ENCODE measurements around the gene MRNIP. TPM values are rescaled to one million over a fixed set of nuclear protein-coding genes. Genes with fewer than 3 reads are reported as not detected.

MRNIP gene
- total RNA-seq, 1 experiment from 2014 or later = 36.2 TPM

DNA sequence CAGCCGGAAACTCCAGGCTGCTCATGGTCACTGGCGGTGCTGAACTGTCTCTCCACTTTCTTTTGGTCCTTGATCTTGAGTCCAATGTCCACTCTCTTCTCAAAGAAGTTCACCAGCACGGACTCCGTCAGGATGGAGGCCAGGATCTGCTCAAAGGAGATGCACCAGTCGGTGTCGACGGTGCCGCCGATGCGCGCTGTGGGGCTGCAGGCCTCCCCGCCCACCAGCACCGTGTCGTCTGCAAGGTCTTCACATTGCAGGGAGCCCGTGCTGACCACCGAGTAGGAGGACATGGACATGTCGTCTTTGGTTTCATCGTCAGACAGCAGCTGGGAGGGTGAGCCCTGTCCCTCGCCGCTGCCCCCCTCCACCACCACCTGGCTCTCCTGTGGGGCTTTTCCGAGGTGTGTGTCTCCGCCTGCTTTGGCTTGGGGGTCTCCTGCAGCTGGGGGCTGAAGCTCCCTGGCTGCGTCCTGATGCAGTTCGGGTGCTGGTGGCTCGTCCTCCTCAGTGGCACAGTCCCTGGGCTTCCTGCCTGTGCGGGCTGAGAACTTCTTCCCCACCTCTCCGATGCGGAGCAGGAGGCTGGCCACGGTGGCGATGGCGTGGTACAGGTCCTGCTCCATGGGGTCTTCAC, 5.0 kb upstream of the MRNIP start:
- H3K4me1 ChIP-seq (ENCODE audit: control insufficient read depth in 1 of 2, insufficient read depth in 2 of 2, low read length in 2 of 2) = peaks cover 0 to 7% of the 10 kb centered on the region in 2 experiments; a peak in 1 of 4 replicates
- no peak for DNase-seq (ENCODE audit: low read depth, low spot score)
- intact Hi-C loops (cut with micrococcal nuclease) = no loop called here
- no peak overlapping the region for H3K4me2 ChIP-seq (ENCODE audit: low read length)
- ChIA-PET CTCF (no interaction called here), RAD21 (ENCODE audit: low non-redundant PET in 1 of 2, low total read pairs in 2 of 2, uncharacterized antibody in 2 of 2, unreplicated experiment in 2 of 2) (no interaction called here), POLR2A (no interaction called here)
- no peaks in the 10 kb centered on the region for H4K20me1 ChIP-seq (ENCODE audit: insufficient read depth)
- no peak overlapping the region for H2AFZ ChIP-seq (ENCODE audit: low read depth, low read length, poor library complexity, severe bottlenecking)
- ATAC-seq = no peak
- BruUV-seq (replicated peaks) = no TSS peak
- TF ChIP-seq EZH2 (IDR thresholded peaks at IDR 0.05) = no peak
- no peak for TF ChIP-seq CEBPB (IDR thresholded peaks at IDR 0.05; ENCODE audit: low read depth)
- TF ChIP-seq SIN3A (IDR thresholded peaks at IDR 0.05; ENCODE audit: low read depth) = no peak
- TF ChIP-seq JUND (IDR thresholded peaks at IDR 0.05) = no peak
- TF ChIP-seq, protein P1, sequence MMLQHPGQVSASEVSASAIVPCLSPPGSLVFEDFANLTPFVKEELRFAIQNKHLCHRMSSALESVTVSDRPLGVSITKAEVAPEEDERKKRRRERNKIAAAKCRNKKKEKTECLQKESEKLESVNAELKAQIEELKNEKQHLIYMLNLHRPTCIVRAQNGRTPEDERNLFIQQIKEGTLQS (IDR thresholded peaks at IDR 0.05) = no peak
- TF ChIP-seq REST (IDR thresholded peaks at IDR 0.05; ENCODE audit: low read depth) = no peak
- no peak for TF ChIP-seq SP1 (IDR thresholded peaks at IDR 0.05; ENCODE audit: low read depth)
- TF ChIP-seq MAX (IDR thresholded peaks at IDR 0.05) = no peak
- no peak for TF ChIP-seq TCF7L2 (IDR thresholded peaks at IDR 0.05; ENCODE audit: borderline replicate concordance, extremely low read depth, insufficient read depth, insufficient read length)
- no peak for TF ChIP-seq RAD21 (IDR thresholded peaks at IDR 0.05; ENCODE audit: low read depth)
- TF ChIP-seq ELF1 (IDR thresholded peaks at IDR 0.05; ENCODE audit: borderline replicate concordance, low read depth) = no peak
- TF ChIP-seq ZFX (IDR thresholded peaks at IDR 0.05) = no peak
- TF ChIP-seq EGR1 (IDR thresholded peaks at IDR 0.05; ENCODE audit: low read depth) = no peak
- no peak overlapping the region for H3K4me3 ChIP-seq (replicated peaks in 1 of 2; ENCODE audit: low read depth in 1 of 2, low read length in 2 of 2)
- H3K27ac ChIP-seq (ENCODE audit: low read depth, low read length) = no peak overlapping the region
- no peaks in the 10 kb centered on the region for H3K79me2 ChIP-seq (ENCODE audit: insufficient read depth, low read length)
- H3K9ac ChIP-seq (ENCODE audit: low read length) = no peak overlapping the region
- H3K27me3 ChIP-seq (ENCODE audit: insufficient read depth, low read length) = no peaks in the 10 kb centered on the region
- H3K9me3 ChIP-seq (ENCODE audit: control insufficient read depth in 1 of 2, insufficient read depth in 1 of 2, low read depth in 1 of 2, low read length in 2 of 2) = no peaks in the 10 kb centered on the region
- H3K9me2 ChIP-seq (ENCODE audit: insufficient read depth) = no peaks in the 10 kb centered on the region
- H3K36me3 ChIP-seq (ENCODE audit: control insufficient read depth in 1 of 2, insufficient read depth in 2 of 2, low read length in 2 of 2) = peaks cover 14 to 15% of the 10 kb centered on the region in 2 experiments; a peak in 3 of 4 replicates
